Activated CD8-positive, alpha-beta T cell treated with anti-CD3 and anti-CD28 coated beads, Interleukin-2, amount 10 ng/mL, durations not matched to agents 7 days and 5 days (primary cell): ENCODE measurements around the gene MXI1. TPM values are rescaled to one million over a fixed set of nuclear protein-coding genes. Genes with fewer than 3 reads are reported as not detected.
"Not testable (repeated sequence)": the region's sequence is repeated elsewhere in the genome, so short reads cannot be mapped to it uniquely, and the experiment has no call there.

Experiments used
- ATAC-seq: fragments of 150-1000 bp; cut with Tn5 transposase; one replicate; pipeline ENCODE4 v1.10.0; 2021; ENCODE audit warnings: moderate library complexity
- CTCF ChIA-PET: fragments of 350-600 bp; sonication (Branson Sonifier 250); formaldehyde crosslinking; loops from one replicate; lab custom pipeline; 2021; ENCODE audit warnings: antibody characterized with exemption; lab: Charles Lee
- POLR2A ChIA-PET: fragments of 350-600 bp; sonication (Branson Sonifier 250); formaldehyde crosslinking; loops from one replicate; lab custom pipeline; 2021; ENCODE audit warnings: antibody characterized with exemption; lab: Charles Lee
- DNase-seq: peaks from one replicate; pipeline ENCODE4 v3.0.0-alpha.2; 2020
- H3K27ac Mint-ChIP-seq: one replicate; pipeline ENCODE4 v1.8.0; 2021; ENCODE audit warnings: mild to moderate bottlenecking, mixed read lengths
- H3K27me3 Mint-ChIP-seq: one replicate; pipeline ENCODE4 v1.8.0; 2021; ENCODE audit warnings: low read depth, mixed read lengths
- H3K36me3 Mint-ChIP-seq: one replicate; pipeline ENCODE4 v1.8.0; 2021; ENCODE audit warnings: low read depth, mixed read lengths
- H3K4me1 Mint-ChIP-seq: one replicate; pipeline ENCODE4 v1.8.0; 2021; ENCODE audit warnings: low read depth, mixed read lengths
- H3K4me3 Mint-ChIP-seq: one replicate; pipeline ENCODE4 v1.8.0; 2021; ENCODE audit warnings: mild to moderate bottlenecking, mixed read lengths
- H3K9me3 Mint-ChIP-seq: one replicate; pipeline ENCODE4 v1.8.0; 2022; ENCODE audit warnings: mixed read lengths; ENCODE audit not compliant: insufficient read depth
- total RNA-seq, 2 experiments: library from RNA; stranded (reverse); gene quantifications; one replicate each; pipeline ENCODE4 v1.2.3, GENCODE V29; 2021

MXI1 gene
- total RNA-seq, 2 experiments from 2014 or later, result 11.3 to 12.3 TPM

GRCh38 chr10:110247833-110248232 is 40.4 kb downstream of the MXI1 start:
- peaks cover 14% of the 10 kb centered on the region for H3K36me3 Mint-ChIP-seq
- H3K4me3 Mint-ChIP-seq, DNase-seq, H3K9me3 Mint-ChIP-seq, CTCF ChIA-PET, ATAC-seq, POLR2A ChIA-PET, H3K27ac Mint-ChIP-seq: not testable (repeated sequence)
- H3K27me3 Mint-ChIP-seq, result peaks cover 18% of the 10 kb centered on the region
- H3K4me1 Mint-ChIP-seq, result peaks cover 19% of the 10 kb centered on the region

- Mint-ChIP-seq H3K27me3 (peaks cover 21% of the 10 kb centered on the region), H3K4me1 (peaks cover 19% of the 10 kb centered on the region), H3K36me3 (peaks cover 18% of the 10 kb centered on the region)
- CTCF ChIA-PET, result interaction anchor here (0.6 to 1.8 kb wide), 4 partner anchors 9 to 102 kb away, joined by 3 to 5 read pairs (median 4); partner anchors contain the start of gene MXI1
- POLR2A ChIA-PET, H3K27ac Mint-ChIP-seq, DNase-seq, H3K9me3 Mint-ChIP-seq, H3K4me3 Mint-ChIP-seq: not testable (repeated sequence)
- ATAC-seq, result peak; percentile 39
Observed at GRCh38 chr10:110249489-110249888, 42.1 kb downstream of the MXI1 start.

GRCh38 chr10:110251392-110251791 is 44.0 kb downstream of the MXI1 start:
- POLR2A ChIA-PET, H3K27ac Mint-ChIP-seq, ATAC-seq, H3K9me3 Mint-ChIP-seq, H3K4me3 Mint-ChIP-seq, DNase-seq: not testable (repeated sequence)
- CTCF ChIA-PET, result interaction anchor here (0.6 to 1.3 kb wide), 5 partner anchors 10 to 28 kb away, joined by 3 to 5 read pairs (median 3); no protein-coding TSS in a partner anchor
- Mint-ChIP-seq H3K4me1 (peaks cover 19% of the 10 kb centered on the region), H3K36me3 (peaks cover 21% of the 10 kb centered on the region), H3K27me3 (peaks cover 15% of the 10 kb centered on the region)

- no peak for ATAC-seq
- H3K27ac Mint-ChIP-seq, result no peak overlapping the region
- H3K9me3 Mint-ChIP-seq, result peaks cover 3% of the 10 kb centered on the region
- H3K4me1 Mint-ChIP-seq, result peaks cover 19% of the 10 kb centered on the region
- ChIA-PET CTCF (interaction anchor here (0.6 to 1.3 kb wide), 6 partner anchors 10 to 42 kb away, joined by 3 to 5 read pairs (median 4); no protein-coding TSS in a partner anchor), POLR2A (no interaction called here)
- H3K4me3 Mint-ChIP-seq, result no peak overlapping the region
- H3K27me3 Mint-ChIP-seq, result peaks cover 12% of the 10 kb centered on the region
- peaks cover 21% of the 10 kb centered on the region for H3K36me3 Mint-ChIP-seq
- DNase-seq, result no peak
Observed at GRCh38 chr10:110252151-110252550, 44.7 kb downstream of the MXI1 start.

- Mint-ChIP-seq H3K36me3 (peaks cover 19% of the 10 kb centered on the region), H3K9me3 (peaks cover 3% of the 10 kb centered on the region), H3K27ac (no peak overlapping the region), H3K4me3 (no peak overlapping the region), H3K4me1 (peaks cover 14% of the 10 kb centered on the region), H3K27me3 (peaks cover 9% of the 10 kb centered on the region)
- DNase-seq (no peak), ATAC-seq (no peak)
- POLR2A ChIA-PET, result no interaction called here
- CTCF ChIA-PET, result interaction anchor here (0.8 to 2.2 kb wide), 5 partner anchors 10 to 116 kb away, joined by 3 to 6 read pairs (median 3); no protein-coding TSS in a partner anchor
Observed at GRCh38 chr10:110254467-110254866, 47.1 kb downstream of the MXI1 start.

GRCh38 chr10:110258542-110258941 is 51.1 kb downstream of the MXI1 start:
- Mint-ChIP-seq H3K4me3 (no peak overlapping the region), H3K27ac (no peak overlapping the region), H3K27me3 (peaks cover 16% of the 10 kb centered on the region), H3K9me3 (peaks cover 3% of the 10 kb centered on the region), H3K4me1 (no peaks in the 10 kb centered on the region), H3K36me3 (peaks cover 19% of the 10 kb centered on the region)
- POLR2A ChIA-PET, result no interaction called here
- CTCF ChIA-PET, result interaction anchor here (1.1 to 3.2 kb wide), 4 partner anchors 9 to 46 kb away, joined by 3 to 14 read pairs (median 6); partner anchors contain the start of gene SMNDC1
- ATAC-seq (no peak), DNase-seq (no peak)

GRCh38 chr10:110259317-110259716 is 51.9 kb downstream of the MXI1 start:
- ChIA-PET CTCF (interaction anchor here (1.0 to 3.2 kb wide), 5 partner anchors 8 to 50 kb away, joined by 3 to 14 read pairs (median 5); partner anchors contain the start of gene SMNDC1), POLR2A (no interaction called here)
- Mint-ChIP-seq H3K36me3 (peaks cover 17% of the 10 kb centered on the region), H3K27ac (no peak overlapping the region), H3K4me1 (no peaks in the 10 kb centered on the region), H3K9me3 (peaks cover 3% of the 10 kb centered on the region), H3K4me3 (no peak overlapping the region), H3K27me3 (peaks cover 17% of the 10 kb centered on the region)
- no peak for DNase-seq
- no peak for ATAC-seq

GRCh38 chr10:110260746-110261477 is 53.5 kb downstream of the MXI1 start:
- Mint-ChIP-seq H3K4me3 (no peak overlapping the region), H3K4me1 (no peaks in the 10 kb centered on the region), H3K27me3 (peaks cover 12% of the 10 kb centered on the region), H3K36me3 (peaks cover 6% of the 10 kb centered on the region), H3K9me3 (peaks cover 3% of the 10 kb centered on the region), H3K27ac (no peak overlapping the region)
- ATAC-seq (no peak), DNase-seq (no peak)
- CTCF ChIA-PET, result interaction anchor here (0.6 to 3.2 kb wide), 5 partner anchors 18 to 104 kb away, joined by 3 to 14 read pairs (median 4); no protein-coding TSS in a partner anchor
- POLR2A ChIA-PET, result interaction anchor here (0.6 kb wide), 1 partner anchor 51 kb away, joined by 3 read pairs; no protein-coding TSS in a partner anchor

GRCh38 chr10:110263164-110263563 is 55.8 kb downstream of the MXI1 start:
- Mint-ChIP-seq H3K27ac (no peak overlapping the region), H3K9me3 (no peaks in the 10 kb centered on the region), H3K27me3 (peaks cover 12% of the 10 kb centered on the region), H3K4me3 (no peak overlapping the region), H3K36me3 (no peaks in the 10 kb centered on the region), H3K4me1 (no peaks in the 10 kb centered on the region)
- ChIA-PET CTCF (interaction anchor here (1.0 to 1.3 kb wide), 2 partner anchors 17 to 125 kb away, joined by 3 read pairs; no protein-coding TSS in a partner anchor), POLR2A (interaction anchor here (1.0 kb wide), 1 partner anchor 23 kb away, joined by 3 read pairs; no protein-coding TSS in a partner anchor)
- DNase-seq, result no peak
- ATAC-seq, result no peak

GRCh38 chr10:110265573-110266193 is 58.3 kb downstream of the MXI1 start:
- POLR2A ChIA-PET, result no interaction called here
- no peak for ATAC-seq

GRCh38 chr10:110267276-110267675 is 59.9 kb downstream of the MXI1 start:
- Mint-ChIP-seq H3K9me3 (no peaks in the 10 kb centered on the region), H3K27me3 (peaks cover 10% of the 10 kb centered on the region), H3K4me1 (peaks cover 13% of the 10 kb centered on the region), H3K36me3 (no peaks in the 10 kb centered on the region), H3K4me3 (no peak overlapping the region), H3K27ac (no peak overlapping the region)
- ATAC-seq (no peak), DNase-seq (no peak)
- ChIA-PET CTCF (interaction anchor here (1.0 to 1.7 kb wide), 5 partner anchors 8 to 383 kb away, joined by 4 to 7 read pairs (median 5); no protein-coding TSS in a partner anchor), POLR2A (no interaction called here)

More at GRCh38 chr10:110265573-110266193, 58.3 kb downstream of the MXI1 start:
- H3K27ac Mint-ChIP-seq, result no peak overlapping the region
- no peaks in the 10 kb centered on the region for H3K9me3 Mint-ChIP-seq
- H3K36me3 Mint-ChIP-seq, result no peaks in the 10 kb centered on the region
- H3K4me1 Mint-ChIP-seq, result peaks cover 13% of the 10 kb centered on the region
- no peak overlapping the region for H3K4me3 Mint-ChIP-seq
- no peak for DNase-seq
- H3K27me3 Mint-ChIP-seq, result peaks cover 5% of the 10 kb centered on the region
- CTCF ChIA-PET, result interaction anchor here (1.3 kb wide), 1 partner anchor 14 kb away, joined by 4 read pairs; no protein-coding TSS in a partner anchor
